ENCODE data around the gene NEDD4L. TPM values are rescaled to one million over a fixed set of nuclear protein-coding genes. Genes with fewer than 3 reads are reported as not detected.
A peak's percentile ranks its signal among the peaks of the same experiment; 100 is the strongest.

The NEDD4L gene
- total and polyA plus RNA-seq, 8 donors, result 88.0 to 159 (median 95.2) TPM

DNA sequence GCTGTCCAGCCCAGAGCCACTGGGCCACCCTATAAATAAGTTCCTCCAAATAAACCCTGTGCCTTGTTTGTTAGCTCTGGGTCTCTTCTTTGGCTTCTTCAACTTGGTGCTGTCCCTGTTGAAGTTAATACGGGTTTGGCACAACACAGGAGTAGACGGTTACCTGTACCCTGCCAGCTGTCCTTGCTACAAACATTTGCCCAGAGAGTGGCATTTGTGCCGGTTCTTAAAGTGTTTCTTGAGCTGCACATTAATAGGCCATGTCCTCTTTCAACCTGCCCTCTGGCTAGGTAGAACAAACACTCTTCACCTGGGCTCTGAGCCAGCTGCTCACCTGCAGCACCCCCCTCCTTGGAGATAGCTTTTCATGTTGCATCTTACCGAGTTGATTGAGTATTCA lies 139.2 kb downstream of the NEDD4L start:
- Histone ChIP-seq H3K27me3 (no peaks in the 10 kb centered on the region), H3K4me3 (no peak overlapping the region), H3K36me3 (no peaks in the 10 kb centered on the region), H3K4me1 (peaks cover 6 to 33% of the 10 kb centered on the region in 2 donors), H3K27ac (no peak overlapping the region), H3K9me3 (no peaks in the 10 kb centered on the region)
- no peak for TF ChIP-seq CTCF (IDR thresholded peaks at IDR 0.05)
- DNase-seq (peak in 2 of 4 donors; percentile 60 to 61), ATAC-seq (peak; percentile 69)
- intact Hi-C loops (cut with DNase I), result no loop called here

- intact Hi-C loops (cut with DNase I), result no loop called here
These were observed 142.4 kb downstream of the NEDD4L start for GRCh38 chr18:58186258-58186948.

DNA sequence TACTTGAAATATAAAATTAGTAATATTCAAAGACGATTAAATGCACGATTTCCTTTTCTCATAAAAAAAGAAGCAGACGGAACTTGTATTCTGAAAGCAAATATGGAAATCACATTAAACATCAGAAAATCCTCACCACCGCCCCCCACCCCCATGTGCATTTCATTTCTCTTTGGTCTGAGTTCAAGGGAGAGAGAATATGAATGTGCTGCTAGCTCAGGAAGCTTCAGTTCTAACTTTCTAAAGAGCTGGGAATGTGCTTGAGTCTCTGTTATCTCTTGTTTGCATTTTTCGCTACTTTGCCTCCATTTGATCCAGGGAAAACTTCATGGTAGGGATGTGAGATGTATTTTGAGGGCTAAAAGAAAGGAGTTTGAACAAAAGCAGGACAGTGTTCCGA lies 143.6 kb downstream of the NEDD4L start:
- H3K4me3 ChIP-seq, result no peak overlapping the region
- DNase-seq, result no peak
- H3K4me1 ChIP-seq, result peaks cover 0 to 10% of the 10 kb centered on the region in 2 donors
- no peak overlapping the region for H3K27ac ChIP-seq
- intact Hi-C loops (cut with DNase I), result no loop called here
- H3K9me3 ChIP-seq, result no peaks in the 10 kb centered on the region
- H3K27me3 ChIP-seq, result no peaks in the 10 kb centered on the region
- TF ChIP-seq CTCF (IDR thresholded peaks at IDR 0.05), result no peak
- no peaks in the 10 kb centered on the region for H3K36me3 ChIP-seq
- no peak for ATAC-seq

More at GRCh38 chr18:58186258-58186948, 142.4 kb downstream of the NEDD4L start:
- no peaks in the 10 kb centered on the region for H3K9me3 ChIP-seq
- peaks cover 0 to 12% of the 10 kb centered on the region in 2 donors for H3K4me1 ChIP-seq
- H3K36me3 ChIP-seq, result no peaks in the 10 kb centered on the region
- ATAC-seq (peak; percentile 85), DNase-seq (peak in 1 of 4 donors; percentile 63)
- no peaks in the 10 kb centered on the region for H3K27me3 ChIP-seq
- H3K4me3 ChIP-seq, result no peak overlapping the region
- no peak for TF ChIP-seq CTCF (IDR thresholded peaks at IDR 0.05)
- H3K27ac ChIP-seq, result no peak overlapping the region

DNA sequence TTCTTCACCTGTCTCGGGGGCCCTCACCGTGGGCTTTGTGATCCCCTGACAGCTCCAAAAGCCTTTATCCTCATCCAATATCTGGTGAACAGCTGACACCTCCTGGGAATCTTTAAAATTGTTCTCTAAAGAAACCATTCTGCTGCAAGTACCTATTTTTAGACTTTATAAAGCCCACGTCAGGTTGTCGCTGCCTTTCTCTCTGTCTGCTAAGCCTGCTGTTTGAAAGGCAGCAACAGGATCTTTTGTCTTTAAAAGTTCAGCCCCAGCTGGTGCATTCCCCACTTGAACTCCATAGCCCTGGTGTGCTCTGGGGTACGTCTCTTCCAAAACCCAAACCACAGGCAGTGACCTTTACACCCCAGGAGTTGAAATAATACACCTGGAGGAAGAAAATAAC lies 145.0 kb downstream of the NEDD4L start:
- intact Hi-C loops (cut with DNase I), result no loop called here
- Histone ChIP-seq H3K36me3 (no peaks in the 10 kb centered on the region), H3K4me3 (no peak overlapping the region), H3K27ac (no peak overlapping the region), H3K4me1 (peaks cover 0 to 7% of the 10 kb centered on the region in 2 donors), H3K27me3 (no peaks in the 10 kb centered on the region), H3K9me3 (no peaks in the 10 kb centered on the region)
- DNase-seq (no peak), ATAC-seq (no peak)
- no peak for TF ChIP-seq CTCF (IDR thresholded peaks at IDR 0.05)

DNA sequence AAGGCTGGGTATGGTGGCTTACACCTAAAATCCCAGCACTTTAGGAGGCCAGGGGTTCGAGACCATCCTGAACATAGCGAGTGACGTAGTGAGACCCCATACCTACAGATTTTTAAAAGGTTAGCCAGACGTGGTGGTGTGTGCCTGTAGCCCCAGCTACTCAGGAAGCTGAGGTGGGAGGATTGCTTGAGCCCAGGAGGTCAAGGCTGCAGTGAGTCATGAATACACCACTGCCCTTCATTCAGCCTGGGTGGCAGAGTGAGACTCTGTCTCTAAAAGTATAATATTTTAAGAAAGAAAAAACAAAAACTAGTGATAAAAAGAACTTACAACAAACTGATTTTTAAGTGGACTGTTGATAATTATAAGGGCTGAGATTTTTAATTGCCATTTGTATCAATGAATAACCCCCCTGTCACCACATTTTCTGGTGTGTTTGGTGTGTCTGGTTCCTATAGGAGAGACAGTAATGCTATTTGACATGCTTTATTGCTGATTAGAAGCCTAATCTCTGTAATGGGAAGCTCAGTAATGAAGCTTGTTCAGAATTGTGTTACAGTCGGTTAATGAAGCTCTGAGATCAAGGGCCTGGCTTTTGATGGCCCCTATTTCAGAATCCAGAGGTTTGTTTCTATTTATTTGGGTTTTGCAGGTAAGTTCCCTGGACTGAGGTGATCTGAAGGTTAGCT lies 147.0 kb downstream of the NEDD4L start:
- no peak overlapping the region for H3K4me3 ChIP-seq
- ATAC-seq (no peak), DNase-seq (no peak)
- H3K9me3 ChIP-seq, result no peaks in the 10 kb centered on the region
- intact Hi-C loops (cut with DNase I), result no loop called here
- TF ChIP-seq CTCF (IDR thresholded peaks at IDR 0.05), result no peak
- no peaks in the 10 kb centered on the region for H3K36me3 ChIP-seq
- H3K27ac ChIP-seq, result no peak overlapping the region
- peaks cover 0 to 13% of the 10 kb centered on the region in 2 donors for H3K27me3 ChIP-seq
- H3K4me1 ChIP-seq, result peaks cover 0 to 20% of the 10 kb centered on the region in 2 donors

Data from left lung (tissue), 10 donors.